ENCODE results near the gene ALPK3.

ALPK3 gene

DNA sequence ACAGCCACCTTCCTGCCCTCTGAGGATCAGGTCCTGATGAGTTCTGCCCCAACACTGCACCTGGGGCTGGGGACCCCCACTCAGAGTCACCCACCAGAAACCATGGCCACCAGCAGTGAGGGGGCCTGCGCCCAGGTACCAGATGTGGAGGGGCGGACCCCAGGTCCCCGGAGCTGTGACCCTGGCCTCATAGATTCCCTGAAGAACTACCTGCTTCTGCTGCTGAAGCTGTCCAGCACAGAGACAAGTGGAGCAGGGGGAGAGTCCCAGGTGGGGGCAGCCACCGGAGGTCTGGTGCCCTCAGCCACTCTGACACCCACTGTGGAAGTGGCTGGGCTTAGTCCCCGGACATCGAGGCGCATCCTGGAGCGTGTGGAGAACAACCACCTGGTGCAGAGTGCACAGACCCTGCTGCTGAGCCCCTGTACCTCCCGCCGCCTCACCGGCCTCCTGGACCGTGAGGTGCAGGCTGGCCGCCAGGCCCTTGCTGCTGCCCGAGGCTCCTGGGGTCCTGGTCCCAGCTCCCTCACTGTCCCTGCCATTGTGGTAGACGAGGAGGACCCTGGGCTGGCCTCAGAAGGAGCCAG lies 40.4 kb downstream of the ALPK3 start:
- Histone ChIP-seq H3K36me3 (ENCODE audit: control insufficient read depth, insufficient read depth, low read length) (no peaks in the 10 kb centered on the region), H3K4me3 (ENCODE audit: low read length) (no peak overlapping the region), H3K9me3 (ENCODE audit: control insufficient read depth, low read length) (no peaks in the 10 kb centered on the region), H3K9ac (ENCODE audit: low read length) (no peak overlapping the region), H3K4me1 (ENCODE audit: control insufficient read depth, insufficient read depth, low read length) (peaks cover 24% of the 10 kb centered on the region), H3K27me3 (ENCODE audit: control insufficient read depth, insufficient read depth, low read length) (no peaks in the 10 kb centered on the region)

GRCh38 chr15:84858231-84858630 lies 41.1 kb downstream of the ALPK3 start:
- Histone ChIP-seq H3K4me3 (ENCODE audit: low read length) (no peak overlapping the region), H3K27me3 (ENCODE audit: control insufficient read depth, insufficient read depth, low read length) (no peaks in the 10 kb centered on the region), H3K4me1 (ENCODE audit: control insufficient read depth, insufficient read depth, low read length) (peaks cover 19% of the 10 kb centered on the region), H3K36me3 (ENCODE audit: control insufficient read depth, insufficient read depth, low read length) (no peaks in the 10 kb centered on the region), H3K9ac (ENCODE audit: low read length) (no peak overlapping the region), H3K9me3 (ENCODE audit: control insufficient read depth, low read length) (no peaks in the 10 kb centered on the region)

- Histone ChIP-seq H3K36me3 (ENCODE audit: control insufficient read depth, insufficient read depth, low read length) (no peaks in the 10 kb centered on the region), H3K4me3 (ENCODE audit: low read length) (no peak overlapping the region), H3K9me3 (ENCODE audit: control insufficient read depth, low read length) (no peaks in the 10 kb centered on the region), H3K27me3 (ENCODE audit: control insufficient read depth, insufficient read depth, low read length) (no peaks in the 10 kb centered on the region), H3K9ac (ENCODE audit: low read length) (no peak overlapping the region), H3K4me1 (ENCODE audit: control insufficient read depth, insufficient read depth, low read length) (peaks cover 19% of the 10 kb centered on the region)
Observed at GRCh38 chr15:84859144-84859543, 42.0 kb downstream of the ALPK3 start.

- H3K36me3 ChIP-seq (ENCODE audit: control insufficient read depth, insufficient read depth, low read length): no peaks in the 10 kb centered on the region
- H3K4me3 ChIP-seq (ENCODE audit: low read length): no peak overlapping the region
- H3K9ac ChIP-seq (ENCODE audit: low read length): no peak overlapping the region
- peaks cover 19% of the 10 kb centered on the region for H3K4me1 ChIP-seq (ENCODE audit: control insufficient read depth, insufficient read depth, low read length)
- H3K9me3 ChIP-seq (ENCODE audit: control insufficient read depth, low read length): no peaks in the 10 kb centered on the region
- no peaks in the 10 kb centered on the region for H3K27me3 ChIP-seq (ENCODE audit: control insufficient read depth, insufficient read depth, low read length)
Observed at GRCh38 chr15:84859651-84860050, 42.5 kb downstream of the ALPK3 start.

DNA sequence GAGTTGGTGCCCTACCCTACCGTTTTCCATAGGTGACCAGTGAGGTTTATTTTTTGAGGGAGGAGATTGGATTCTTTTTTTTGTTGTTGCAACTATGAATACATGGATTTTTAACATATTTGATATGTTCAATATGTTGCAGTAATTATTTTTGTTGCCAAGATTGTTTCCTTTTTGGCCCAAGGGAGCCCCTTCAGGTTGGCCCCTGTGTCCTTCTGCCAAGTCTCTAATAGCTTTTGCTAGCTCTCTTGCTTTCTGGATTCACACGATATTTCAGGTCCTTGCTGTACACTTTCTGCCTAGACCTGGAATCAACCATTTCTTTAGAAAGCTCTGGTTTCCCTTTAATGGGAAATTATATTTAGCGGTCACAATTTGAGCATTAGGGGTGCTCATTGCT lies 44.6 kb downstream of the ALPK3 start:
- H3K4me3 ChIP-seq (ENCODE audit: low read length): no peak overlapping the region
- H3K27me3 ChIP-seq (ENCODE audit: control insufficient read depth, insufficient read depth, low read length): no peaks in the 10 kb centered on the region
- no peak overlapping the region for H3K9ac ChIP-seq (ENCODE audit: low read length)
- H3K4me1 ChIP-seq (ENCODE audit: control insufficient read depth, insufficient read depth, low read length): peaks cover 19% of the 10 kb centered on the region
- no peaks in the 10 kb centered on the region for H3K9me3 ChIP-seq (ENCODE audit: control insufficient read depth, low read length)
- H3K36me3 ChIP-seq (ENCODE audit: control insufficient read depth, insufficient read depth, low read length): no peaks in the 10 kb centered on the region

- H3K4me3 ChIP-seq (ENCODE audit: low read length): no peak overlapping the region
- no peaks in the 10 kb centered on the region for H3K27me3 ChIP-seq (ENCODE audit: control insufficient read depth, insufficient read depth, low read length)
- no peak overlapping the region for H3K9ac ChIP-seq (ENCODE audit: low read length)
- no peaks in the 10 kb centered on the region for H3K36me3 ChIP-seq (ENCODE audit: control insufficient read depth, insufficient read depth, low read length)
- H3K4me1 ChIP-seq (ENCODE audit: control insufficient read depth, insufficient read depth, low read length): peaks cover 19% of the 10 kb centered on the region
- no peaks in the 10 kb centered on the region for H3K9me3 ChIP-seq (ENCODE audit: control insufficient read depth, low read length)
Observed at GRCh38 chr15:84862214-84862975, 45.2 kb downstream of the ALPK3 start.

DNA sequence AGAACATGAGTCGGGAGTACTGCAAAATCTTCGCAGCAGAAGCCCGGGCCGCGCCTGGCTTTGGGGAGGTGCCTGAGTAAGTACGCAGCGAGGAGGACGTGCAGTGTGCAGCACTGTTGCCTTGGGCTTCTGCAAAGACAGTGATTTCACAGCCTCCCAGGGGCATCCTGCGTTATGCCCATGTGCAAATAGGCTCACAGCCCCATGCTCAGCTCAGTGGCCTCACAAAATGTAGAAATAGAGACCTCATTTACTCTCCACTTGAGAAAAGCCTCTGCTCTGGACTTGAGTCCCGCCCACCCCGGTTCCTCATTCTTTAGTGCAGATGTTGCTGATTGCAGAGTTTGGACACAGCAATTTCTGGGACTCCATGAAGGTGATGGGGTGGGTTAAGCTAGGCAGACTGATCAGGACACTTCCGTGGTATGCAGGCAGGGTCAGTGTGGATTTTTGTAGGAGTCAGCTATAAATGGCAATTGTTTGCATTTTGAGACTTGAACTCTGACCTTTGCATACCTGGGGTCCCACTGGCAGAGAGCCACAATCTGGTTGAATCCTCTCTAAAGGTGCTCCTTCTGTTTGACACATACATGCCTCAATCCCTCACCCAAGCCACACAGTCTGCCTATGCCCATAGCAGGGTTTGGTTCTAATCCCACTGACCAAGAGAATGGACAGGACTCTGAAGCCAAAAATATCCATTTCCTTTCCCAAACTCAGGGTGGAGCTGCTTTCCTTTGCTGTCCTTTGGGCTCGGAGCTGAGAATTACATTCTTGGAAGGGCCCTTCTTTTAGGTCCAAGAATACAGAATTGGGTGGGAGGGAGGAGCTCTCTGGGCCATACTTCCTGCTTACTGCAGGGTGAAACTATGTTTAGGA lies 46.6 kb downstream of the ALPK3 start:
- Histone ChIP-seq H3K36me3 (ENCODE audit: control insufficient read depth, insufficient read depth, low read length) (no peaks in the 10 kb centered on the region), H3K9ac (ENCODE audit: low read length) (no peak overlapping the region), H3K27me3 (ENCODE audit: control insufficient read depth, insufficient read depth, low read length) (no peaks in the 10 kb centered on the region), H3K4me3 (ENCODE audit: low read length) (no peak overlapping the region), H3K4me1 (ENCODE audit: control insufficient read depth, insufficient read depth, low read length) (peaks cover 16% of the 10 kb centered on the region), H3K9me3 (ENCODE audit: control insufficient read depth, low read length) (no peaks in the 10 kb centered on the region)

- Histone ChIP-seq H3K27me3 (ENCODE audit: control insufficient read depth, insufficient read depth, low read length) (no peaks in the 10 kb centered on the region), H3K9ac (ENCODE audit: low read length) (no peak overlapping the region), H3K9me3 (ENCODE audit: control insufficient read depth, low read length) (no peaks in the 10 kb centered on the region), H3K36me3 (ENCODE audit: control insufficient read depth, insufficient read depth, low read length) (no peaks in the 10 kb centered on the region), H3K4me3 (ENCODE audit: low read length) (no peak overlapping the region), H3K4me1 (ENCODE audit: control insufficient read depth, insufficient read depth, low read length) (peaks cover 9% of the 10 kb centered on the region)
Observed at GRCh38 chr15:84864444-84864795, 47.3 kb downstream of the ALPK3 start.

DNA sequence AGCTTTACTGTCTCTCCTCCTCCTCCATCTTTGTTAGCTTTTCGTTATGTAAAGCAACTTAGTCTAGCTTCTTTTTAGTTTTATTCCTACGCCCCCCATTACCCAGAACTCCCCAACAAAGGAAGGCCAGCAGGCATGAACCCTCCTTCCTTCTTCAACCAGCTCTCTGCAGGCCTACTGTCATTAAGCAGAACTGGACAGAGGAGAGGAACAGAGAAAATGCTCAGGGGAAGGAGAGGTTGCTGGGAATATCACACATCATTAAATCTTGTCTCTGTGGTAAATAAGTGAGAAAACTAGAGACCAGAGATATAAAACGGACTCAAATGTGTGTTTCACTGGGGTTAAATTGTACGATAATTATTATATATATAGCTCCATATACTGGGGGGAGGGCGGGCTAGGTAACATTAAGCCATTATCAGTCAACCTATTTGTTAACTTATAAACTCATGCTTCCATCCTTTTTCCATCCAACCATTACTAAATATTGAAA lies 48.0 kb downstream of the ALPK3 start:
- H3K9ac ChIP-seq (ENCODE audit: low read length): no peak overlapping the region
- no peaks in the 10 kb centered on the region for H3K27me3 ChIP-seq (ENCODE audit: control insufficient read depth, insufficient read depth, low read length)
- H3K9me3 ChIP-seq (ENCODE audit: control insufficient read depth, low read length): no peaks in the 10 kb centered on the region
- H3K4me1 ChIP-seq (ENCODE audit: control insufficient read depth, insufficient read depth, low read length): peaks cover 2% of the 10 kb centered on the region
- no peaks in the 10 kb centered on the region for H3K36me3 ChIP-seq (ENCODE audit: control insufficient read depth, insufficient read depth, low read length)
- no peak overlapping the region for H3K4me3 ChIP-seq (ENCODE audit: low read length)

DNA sequence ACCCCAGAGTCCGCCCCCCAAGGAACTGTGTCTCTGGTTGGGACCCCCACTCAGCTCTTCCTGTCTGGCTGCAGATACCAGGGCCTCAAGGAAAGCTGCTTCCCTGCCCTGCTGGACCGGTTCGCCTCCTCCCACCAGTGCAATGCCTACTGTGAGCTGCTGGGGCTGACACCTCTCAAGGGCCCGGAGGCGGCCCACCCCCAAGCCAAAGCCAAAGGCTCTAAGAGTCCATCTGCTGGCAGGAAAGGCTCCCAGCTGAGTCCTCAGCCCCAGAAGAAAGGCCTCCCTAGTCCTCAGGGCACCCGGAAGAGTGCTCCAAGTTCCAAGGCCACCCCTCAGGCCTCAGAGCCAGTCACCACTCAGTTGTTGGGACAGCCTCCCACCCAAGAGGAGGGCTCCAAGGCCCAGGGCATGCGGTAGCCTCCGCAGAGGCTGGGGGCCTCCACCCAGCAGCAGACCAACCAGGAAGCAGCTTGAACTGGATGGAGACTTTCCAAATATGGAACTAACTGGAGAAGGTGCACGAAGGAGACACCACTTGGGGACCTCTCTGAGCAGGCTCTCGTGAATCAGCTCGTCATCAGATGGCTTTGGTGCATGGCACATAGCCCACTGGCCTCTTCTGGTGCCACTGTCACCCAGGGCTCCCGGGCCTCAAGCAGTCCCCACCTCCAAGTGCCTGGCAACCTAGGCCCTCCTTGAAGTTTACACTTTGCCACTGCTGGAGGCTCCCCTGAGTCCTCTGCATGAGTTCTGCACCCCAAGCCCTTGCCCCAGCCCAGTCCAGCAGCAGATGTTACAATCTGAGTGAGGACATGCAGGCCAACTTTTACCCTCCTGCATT lies 51.1 kb downstream of the ALPK3 start:
- H3K27me3 ChIP-seq (ENCODE audit: control insufficient read depth, insufficient read depth, low read length): no peaks in the 10 kb centered on the region
- H3K9ac ChIP-seq (ENCODE audit: low read length): no peak overlapping the region
- no peaks in the 10 kb centered on the region for H3K9me3 ChIP-seq (ENCODE audit: control insufficient read depth, low read length)
- no peaks in the 10 kb centered on the region for H3K36me3 ChIP-seq (ENCODE audit: control insufficient read depth, insufficient read depth, low read length)
- no peak overlapping the region for H3K4me3 ChIP-seq (ENCODE audit: low read length)
- no peaks in the 10 kb centered on the region for H3K4me1 ChIP-seq (ENCODE audit: control insufficient read depth, insufficient read depth, low read length)

DNA sequence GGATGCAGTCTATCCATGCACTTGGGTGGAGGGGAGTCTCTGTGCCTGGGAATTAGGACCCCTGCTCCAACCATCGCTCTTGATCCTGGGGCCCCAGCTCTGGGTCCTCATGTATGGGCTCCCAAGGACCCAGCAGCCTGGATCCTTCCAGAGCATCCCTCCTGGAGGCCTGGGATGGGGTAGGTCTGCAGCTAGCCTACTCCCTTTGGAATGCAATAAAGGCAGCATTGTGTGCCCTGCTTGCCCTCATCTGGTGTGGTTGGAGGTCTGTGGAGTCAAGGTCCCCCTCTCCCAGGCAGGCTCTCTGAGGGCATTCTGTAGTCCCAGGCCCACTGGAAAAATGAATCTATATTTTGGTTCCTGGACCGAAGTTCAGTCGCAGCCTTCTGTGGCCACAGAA lies 52.4 kb downstream of the ALPK3 start:
- Histone ChIP-seq H3K9me3 (ENCODE audit: control insufficient read depth, low read length) (no peaks in the 10 kb centered on the region), H3K4me1 (ENCODE audit: control insufficient read depth, insufficient read depth, low read length) (no peaks in the 10 kb centered on the region), H3K9ac (ENCODE audit: low read length) (no peak overlapping the region), H3K27me3 (ENCODE audit: control insufficient read depth, insufficient read depth, low read length) (no peaks in the 10 kb centered on the region), H3K4me3 (ENCODE audit: low read length) (no peak overlapping the region), H3K36me3 (ENCODE audit: control insufficient read depth, insufficient read depth, low read length) (no peaks in the 10 kb centered on the region)

Data from mucosa of stomach (tissue), 1 donor.